ENCODE results near the gene NDRG2.

The NDRG2 gene

DNA sequence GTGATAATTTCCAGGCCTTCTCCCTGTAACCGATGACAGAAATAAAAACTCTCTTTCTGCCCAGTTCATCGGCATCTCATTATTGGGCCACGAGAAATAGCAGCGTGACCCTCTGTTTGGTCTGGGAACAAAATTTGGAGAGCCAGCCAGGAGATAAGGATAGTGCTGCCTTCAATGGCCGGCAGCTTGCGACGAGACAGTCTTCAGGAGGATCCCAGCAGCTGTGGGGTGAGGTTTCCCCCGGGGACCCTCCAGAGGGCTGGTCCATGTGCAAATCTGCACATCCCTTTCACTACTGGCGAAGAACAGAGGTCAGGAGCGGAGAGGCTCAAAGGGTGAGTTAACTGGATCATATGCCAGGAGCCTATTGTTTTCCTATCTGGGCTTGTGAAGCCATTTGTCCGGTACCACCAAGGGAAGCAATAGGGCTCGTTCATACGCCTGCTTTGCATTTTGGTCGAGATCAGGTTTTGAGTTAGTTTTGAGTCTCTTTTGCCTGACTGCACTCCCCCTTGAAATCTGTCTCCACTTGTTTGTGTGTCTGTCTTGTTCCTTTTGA lies 21.0 kb downstream of the NDRG2 start:
- DNase-seq = no peak

DNA sequence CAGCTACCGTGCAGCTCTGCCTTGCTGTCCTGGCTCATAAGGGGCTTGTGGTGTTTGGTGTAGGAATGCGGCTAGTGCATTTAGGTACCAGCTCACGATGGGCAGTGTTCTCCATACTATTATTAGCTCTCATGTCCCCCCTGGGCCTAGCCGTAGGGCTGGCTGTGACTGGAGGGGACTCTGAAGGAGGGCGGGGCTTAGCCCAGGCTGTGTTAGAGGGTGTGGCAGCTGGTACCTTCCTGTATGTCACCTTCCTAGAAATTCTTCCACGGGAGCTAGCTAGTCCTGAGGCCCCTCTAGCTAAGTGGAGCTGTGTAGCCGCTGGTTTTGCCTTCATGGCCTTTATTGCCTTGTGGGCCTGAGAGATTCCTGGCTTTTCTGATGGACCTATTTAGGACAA lies 23.6 kb downstream of the NDRG2 start:
- DNase-seq = no peak

DNA sequence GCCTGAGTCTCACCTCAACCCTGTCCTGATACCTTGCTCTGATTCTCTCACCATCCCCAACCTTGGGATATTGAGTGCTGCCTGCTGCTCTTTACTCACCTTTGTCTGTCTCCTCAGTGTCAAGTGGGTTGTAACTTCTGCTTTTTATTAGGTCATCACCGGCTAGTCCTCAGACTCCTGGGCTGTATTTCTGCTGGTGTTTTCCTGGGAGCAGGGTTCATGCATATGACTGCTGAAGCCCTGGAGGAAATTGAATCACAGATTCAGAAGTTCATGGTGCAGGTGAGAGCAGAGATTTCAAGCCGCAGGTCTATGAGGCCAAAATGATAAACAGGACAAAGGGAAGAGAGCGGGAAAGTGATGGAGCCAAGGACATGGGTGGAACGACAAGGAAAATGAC lies 25.3 kb downstream of the NDRG2 start:
- DNase-seq = no peak

GRCh38 chr14:20998674-20999366 lies 26.0 kb downstream of the NDRG2 start, which contains the start of gene SLC39A2:
TSS of gene SLC39A2 (plus strand) at chr14:20999293. CDS start at chr14:20999447, 154 bp downstream.
- peak in 1 of 2 donors; percentile 59 for DNase-seq

DNA sequence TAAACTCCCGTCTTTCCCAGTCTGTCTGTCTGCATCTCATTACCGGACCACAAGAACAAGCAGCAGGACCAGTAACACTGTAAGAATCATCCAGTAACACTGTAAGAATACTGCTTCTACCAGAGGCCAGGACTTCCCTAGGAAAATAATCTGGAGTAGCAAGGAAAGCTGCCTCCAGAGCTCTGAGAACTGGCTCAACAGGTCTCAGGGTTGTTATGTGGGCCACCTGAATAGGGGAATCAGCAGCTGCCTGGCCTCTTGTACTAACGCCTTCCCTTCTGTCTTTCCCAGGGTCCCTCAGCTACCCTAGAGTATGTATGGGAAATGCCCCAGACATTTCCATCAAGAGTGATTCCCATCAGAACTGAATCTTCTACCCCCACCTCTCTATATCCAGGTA lies 26.7 kb downstream of the NDRG2 start:
- no peak for DNase-seq

DNA sequence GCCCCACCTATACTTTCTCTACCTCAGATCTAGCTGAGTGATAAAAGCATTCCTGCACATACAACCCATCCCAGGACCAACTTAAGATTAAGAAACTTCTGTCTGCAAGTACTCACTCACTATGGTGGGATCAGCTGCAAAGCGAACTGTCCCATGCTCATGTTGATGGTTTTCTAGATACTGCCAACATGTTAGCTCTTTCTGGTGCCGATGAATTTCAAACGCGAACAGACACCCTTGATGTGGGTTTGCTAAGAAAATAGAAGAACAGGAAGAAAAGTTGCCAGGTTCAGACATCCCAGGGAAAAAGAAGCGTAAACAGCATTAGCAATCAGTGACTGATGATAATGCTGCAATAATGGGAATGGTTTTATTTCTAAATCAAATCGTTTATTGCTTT lies 27.3 kb downstream of the NDRG2 start:
- no peak for DNase-seq

- no peak for DNase-seq
Measured at GRCh38 chr14:20997115-20997514, 27.7 kb downstream of the NDRG2 start.

GRCh38 chr14:20996521-20996920 lies 28.3 kb downstream of the NDRG2 start:
- no peak for DNase-seq

DNA sequence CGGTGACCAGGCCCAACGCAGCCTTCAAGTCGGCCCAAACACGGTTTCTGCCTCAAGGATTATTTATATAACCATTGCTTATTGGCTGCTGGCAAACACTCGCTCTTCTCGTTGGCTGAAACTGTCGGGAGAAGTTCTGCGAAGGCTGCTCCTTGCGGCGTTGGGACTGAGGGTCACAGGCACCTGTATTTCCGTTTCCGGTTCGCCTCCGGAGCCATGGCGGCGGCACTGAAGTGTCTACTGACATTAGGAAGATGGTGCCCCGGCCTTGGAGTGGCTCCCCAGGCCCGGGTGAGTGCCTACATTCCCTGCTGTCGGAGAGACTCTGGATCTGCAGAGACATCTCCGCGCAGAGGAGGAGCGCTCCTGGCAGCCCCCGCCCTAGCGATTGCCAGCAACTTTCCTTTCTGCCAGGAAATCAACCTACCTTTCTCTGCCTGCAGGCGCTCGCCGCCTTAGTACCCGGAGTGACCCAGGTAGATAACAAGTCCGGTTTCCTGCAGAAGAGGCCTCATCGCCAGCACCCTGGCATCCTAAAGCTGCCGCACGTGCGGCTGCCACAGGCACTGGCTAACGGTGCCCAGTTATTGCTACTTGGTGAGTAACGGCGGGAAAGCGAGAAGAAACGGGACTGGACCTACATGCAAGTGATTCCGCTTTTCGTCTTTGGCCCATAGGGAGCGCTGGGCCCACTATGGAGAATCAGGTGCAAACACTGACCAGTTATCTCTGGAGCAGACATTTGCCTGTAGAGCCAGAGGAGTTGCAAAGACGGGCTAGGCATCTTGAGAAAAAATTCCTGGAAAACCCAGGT lies 34.9 kb downstream of the NDRG2 start, which contains the start of gene METTL17:
Gene METTL17 (plus strand): TSS at position 194 of the 814 bp plus-strand sequence. CDS start 23 bp downstream, at position 217.
- DNase-seq = peak; percentile 97 to 98

DNA sequence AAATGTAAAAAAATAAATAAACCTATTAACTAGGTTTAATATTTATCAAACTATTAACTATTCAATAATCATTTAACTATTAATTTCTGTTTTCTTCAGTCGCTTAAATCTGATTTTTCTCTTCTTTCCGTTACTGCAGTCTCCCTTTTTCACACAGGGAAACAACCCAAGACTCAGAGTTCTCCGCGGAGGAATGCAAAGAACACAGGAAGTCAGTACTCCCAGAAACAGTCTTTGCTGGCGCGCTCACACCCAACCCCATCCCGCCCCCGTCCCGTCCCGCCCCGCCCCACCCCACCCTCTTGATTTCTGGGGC lies 35.4 kb downstream of the NDRG2 start:
- no peak for DNase-seq

- DNase-seq = peak; percentile 67 to 72
Measured at GRCh38 chr14:20988717-20989470, 36.0 kb downstream of the NDRG2 start.

DNA sequence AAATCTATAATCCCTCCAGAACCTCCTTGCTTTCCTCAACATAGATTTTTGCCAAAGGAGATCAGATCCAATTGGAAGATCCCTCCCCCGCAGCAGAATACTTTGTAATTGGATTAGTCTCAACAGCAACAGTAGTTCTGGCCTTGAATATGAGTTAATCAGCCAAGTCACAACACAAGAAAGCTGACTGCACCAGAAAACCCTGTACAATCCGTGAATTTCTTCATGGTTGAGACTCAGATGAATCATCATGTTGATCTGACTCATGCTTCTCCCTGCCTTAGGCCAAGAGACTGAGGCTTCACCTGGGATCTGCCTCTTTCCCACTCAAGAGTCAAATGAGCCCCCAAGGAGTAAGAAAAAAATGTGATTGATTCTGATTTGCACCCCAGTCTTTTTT lies 38.0 kb downstream of the NDRG2 start:
- peak; percentile 85 to 88 for DNase-seq

GRCh38 chr14:20985650-20986049 lies 39.2 kb downstream of the NDRG2 start:
- DNase-seq = peak; percentile 44

- DNase-seq = no peak
Measured at GRCh38 chr14:20982646-20983369, 42.1 kb downstream of the NDRG2 start.

GRCh38 chr14:20980906-20981305 lies 44.0 kb downstream of the NDRG2 start:
- peak; percentile 56 to 62 for DNase-seq

- DNase-seq = no peak
Measured at GRCh38 chr14:20978687-20979086, 46.2 kb downstream of the NDRG2 start.

- DNase-seq = no peak
Measured at GRCh38 chr14:20976291-20976690, 48.6 kb downstream of the NDRG2 start.

- no peak for DNase-seq
Measured at GRCh38 chr14:20973501-20973900, 51.4 kb downstream of the NDRG2 start.

- no peak for DNase-seq
Measured at GRCh38 chr14:20971705-20972021, 53.2 kb downstream of the NDRG2 start.

GRCh38 chr14:20970983-20971704 lies 53.7 kb downstream of the NDRG2 start:
- peak; percentile 86 to 87 for DNase-seq

DNA sequence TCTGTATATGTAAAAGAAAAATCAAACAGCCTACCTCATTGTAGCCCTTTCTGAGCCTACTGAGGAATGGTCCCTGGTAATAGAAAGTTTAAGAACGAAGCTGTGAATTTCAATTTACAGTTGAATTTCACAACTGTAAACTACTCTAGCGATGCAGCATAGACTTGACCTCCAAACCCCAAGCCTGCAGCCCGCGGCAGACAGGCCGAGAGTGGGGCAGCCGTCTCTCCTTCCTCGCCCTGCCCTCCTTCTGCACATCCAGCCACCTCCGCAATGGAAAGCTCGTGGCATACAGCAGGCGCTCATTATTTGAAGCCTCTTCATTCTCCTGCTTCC lies 54.2 kb downstream of the NDRG2 start:
- no peak for DNase-seq

DNA sequence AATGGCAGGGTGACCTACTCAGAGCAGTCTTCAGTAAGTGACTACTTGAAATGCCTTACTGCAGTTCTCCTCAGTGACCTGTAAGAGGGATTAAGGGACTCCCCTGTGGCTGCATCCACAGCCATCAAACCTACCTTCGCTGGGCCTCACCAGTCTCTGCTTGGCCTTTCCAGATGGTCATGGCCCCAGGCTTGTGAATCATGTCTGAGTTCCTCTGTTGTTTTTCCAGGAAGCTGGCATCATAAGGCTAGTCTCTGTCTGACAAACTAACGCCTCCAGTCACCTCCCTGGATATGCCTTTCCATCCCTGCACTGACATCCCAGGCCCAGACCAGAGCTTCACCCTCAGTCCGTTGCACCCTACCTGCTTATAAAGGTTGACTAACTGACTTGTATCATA lies 55.5 kb downstream of the NDRG2 start:
- DNase-seq = no peak
